Activated T-cell treated with anti-CD3 and anti-CD28 coated beads, Interleukin-2, amount 50 U/mL, for 24 hours (primary cell): ENCODE data around the gene MYRIP.
"Not testable (repeated sequence)": the region's sequence is repeated elsewhere in the genome, so short reads cannot be mapped to it uniquely, and the experiment has no call there.

ENCODE experiments used
- DNase-seq: peaks from one replicate; pipeline ENCODE4 v3.0.0-alpha.2; 2020
- H3K27ac Mint-ChIP-seq: 2 replicates; pipeline ENCODE4 v1.8.0; 2020; ENCODE audit warnings: mild to moderate bottlenecking, mixed read lengths
- H3K27me3 Mint-ChIP-seq: 2 replicates; pipeline ENCODE4 v1.8.0; 2020; ENCODE audit warnings: mixed read lengths
- H3K36me3 Mint-ChIP-seq: 2 replicates; pipeline ENCODE4 v1.8.0; 2020; ENCODE audit warnings: low read depth, mixed read lengths
- H3K4me1 Mint-ChIP-seq: 2 replicates; pipeline ENCODE4 v1.8.0; 2020; ENCODE audit warnings: low read depth, mixed read lengths
- H3K4me3 Mint-ChIP-seq: 2 replicates; pipeline ENCODE4 v1.8.0; 2020; ENCODE audit warnings: mild to moderate bottlenecking, moderate library complexity, mixed read lengths
- H3K9me3 Mint-ChIP-seq: 2 replicates; pipeline ENCODE4 v1.8.0; 2020; ENCODE audit warnings: mixed read lengths

The MYRIP gene

DNA sequence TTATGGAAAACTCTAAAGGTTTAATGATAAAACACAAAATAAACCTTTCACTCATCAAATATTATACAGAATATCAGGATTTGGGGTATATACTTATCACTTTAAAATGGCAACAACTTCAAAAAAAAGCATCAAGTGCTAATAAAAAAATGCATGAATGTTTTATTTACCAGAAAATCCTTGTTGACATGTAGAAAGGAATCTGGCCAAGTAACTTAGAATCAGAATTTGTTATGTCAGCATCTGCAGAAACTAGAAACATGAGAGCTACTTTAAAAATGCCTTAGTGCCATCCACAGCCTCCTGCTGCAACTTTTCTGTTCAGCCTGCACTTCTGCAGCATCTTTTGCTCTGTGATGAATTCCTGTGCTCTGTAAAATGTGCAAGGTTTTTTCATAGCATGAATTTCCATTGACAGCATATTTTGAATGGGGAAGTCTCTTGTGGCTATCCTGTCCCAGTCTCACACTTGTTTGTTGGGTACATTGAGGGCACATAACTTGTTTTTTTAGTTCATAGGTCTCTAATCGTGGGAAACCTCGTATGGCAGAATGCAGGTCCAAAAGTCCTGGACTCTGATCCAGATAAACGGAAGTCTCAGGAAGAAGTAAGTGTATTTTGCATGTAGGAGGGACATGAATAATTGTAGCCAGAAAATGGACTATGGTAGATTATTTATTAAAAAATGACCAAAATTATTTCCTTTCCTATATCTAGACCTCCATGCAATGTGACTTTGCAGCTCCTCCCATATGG lies 21.1 kb upstream of the MYRIP start:
- H3K27ac Mint-ChIP-seq, result no peak overlapping the region
- no peaks in the 10 kb centered on the region for H3K4me1 Mint-ChIP-seq
- no peak overlapping the region for H3K4me3 Mint-ChIP-seq
- H3K9me3 Mint-ChIP-seq, result no peaks in the 10 kb centered on the region
- no peaks in the 10 kb centered on the region for H3K36me3 Mint-ChIP-seq
- no peak for DNase-seq
- H3K27me3 Mint-ChIP-seq, result no peaks in the 10 kb centered on the region

DNA sequence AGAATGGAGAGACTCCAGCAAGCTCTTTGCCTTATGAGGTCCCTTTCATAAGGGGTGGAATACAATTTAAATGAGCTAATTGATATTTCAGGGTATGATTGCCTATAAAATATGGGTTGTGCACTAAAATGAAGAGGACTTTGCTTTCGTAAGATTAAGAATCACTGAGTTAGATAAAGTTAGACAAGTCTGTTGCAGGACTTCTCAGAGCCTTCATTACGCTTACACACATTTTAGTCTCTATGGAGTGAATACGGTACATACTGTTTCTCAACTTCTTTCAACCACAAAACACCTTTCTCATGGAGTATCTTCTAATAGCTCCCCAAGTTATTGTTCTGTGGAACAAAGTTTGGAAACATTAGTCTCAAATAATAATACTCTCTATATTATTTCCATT lies 17.8 kb upstream of the MYRIP start:
- Mint-ChIP-seq H3K9me3 (no peaks in the 10 kb centered on the region), H3K4me3 (no peak overlapping the region), H3K36me3 (no peaks in the 10 kb centered on the region), H3K4me1 (no peaks in the 10 kb centered on the region), H3K27me3 (no peaks in the 10 kb centered on the region), H3K27ac (no peak overlapping the region)
- DNase-seq, result no peak

DNA sequence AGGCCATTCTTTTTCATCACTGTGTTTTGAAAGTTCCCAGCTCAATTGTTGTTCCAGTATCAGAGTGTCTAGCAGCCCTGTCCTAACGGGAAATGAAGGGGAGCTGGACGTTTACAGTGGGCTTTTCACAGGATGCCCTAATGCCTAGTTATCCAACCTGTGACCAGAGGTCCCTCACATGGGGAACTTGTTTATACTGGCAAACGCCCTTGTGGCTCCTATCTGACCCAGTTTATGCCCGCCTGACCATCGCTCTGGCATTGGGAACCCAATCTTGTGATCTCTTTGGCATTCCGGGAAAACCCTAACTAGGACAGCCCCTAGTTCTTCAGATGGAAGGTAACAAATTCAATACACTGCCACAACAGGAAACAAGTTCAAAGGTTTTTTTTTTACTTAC lies 14.5 kb upstream of the MYRIP start:
- peaks cover 4% of the 10 kb centered on the region for H3K27me3 Mint-ChIP-seq
- no peaks in the 10 kb centered on the region for H3K36me3 Mint-ChIP-seq
- DNase-seq, result no peak
- no peak overlapping the region for H3K4me3 Mint-ChIP-seq
- no peak overlapping the region for H3K27ac Mint-ChIP-seq
- H3K4me1 Mint-ChIP-seq, result no peaks in the 10 kb centered on the region
- no peaks in the 10 kb centered on the region for H3K9me3 Mint-ChIP-seq

DNA sequence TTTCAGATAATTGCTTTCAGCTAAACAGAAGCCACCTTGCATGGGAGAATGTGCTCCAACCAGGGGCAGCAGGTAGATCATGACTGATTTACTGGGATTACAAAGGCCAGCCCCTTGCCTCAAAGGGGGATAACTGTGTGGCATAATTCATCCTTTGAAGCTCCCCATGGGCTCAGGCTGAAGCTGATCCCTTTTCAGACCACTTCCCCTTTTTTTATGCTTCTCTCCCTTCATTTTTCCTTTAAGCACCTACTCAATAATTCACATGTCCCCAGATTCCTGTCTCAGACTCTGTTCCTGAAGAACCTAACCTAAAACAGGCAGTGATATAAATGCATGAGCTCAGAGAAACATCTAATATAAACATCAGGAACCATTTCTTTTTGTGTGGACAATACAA lies 8.2 kb upstream of the MYRIP start:
- H3K36me3 Mint-ChIP-seq, result no peaks in the 10 kb centered on the region
- H3K27ac Mint-ChIP-seq, result no peak overlapping the region
- peaks cover 32% of the 10 kb centered on the region for H3K27me3 Mint-ChIP-seq
- no peak overlapping the region for H3K4me3 Mint-ChIP-seq
- H3K9me3 Mint-ChIP-seq, result peaks cover 8% of the 10 kb centered on the region
- H3K4me1 Mint-ChIP-seq, result no peaks in the 10 kb centered on the region
- DNase-seq, result no peak

DNA sequence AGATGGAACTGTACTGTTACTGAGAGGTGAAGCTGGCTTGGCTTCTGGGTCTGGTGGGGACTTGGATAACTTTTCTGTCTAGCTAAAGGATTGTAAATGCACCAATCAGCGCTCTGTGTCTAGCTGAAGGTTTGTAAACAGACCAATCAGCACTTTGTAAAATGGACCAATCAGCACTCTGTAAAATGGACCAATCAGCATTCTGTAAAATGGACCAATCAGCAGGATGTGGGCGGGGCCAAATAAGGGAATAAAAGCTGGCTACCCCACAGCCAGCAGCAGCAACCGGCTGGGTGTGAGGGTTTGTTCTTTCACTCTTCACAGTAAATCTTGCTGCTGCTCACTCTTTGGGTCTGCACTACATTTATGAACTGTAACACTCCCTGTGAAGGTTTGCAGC lies 6.9 kb upstream of the MYRIP start:
- H3K4me3 Mint-ChIP-seq, H3K27ac Mint-ChIP-seq, H3K36me3 Mint-ChIP-seq, H3K4me1 Mint-ChIP-seq, DNase-seq, H3K9me3 Mint-ChIP-seq: not testable (repeated sequence)
- peaks cover 40% of the 10 kb centered on the region for H3K27me3 Mint-ChIP-seq

DNA sequence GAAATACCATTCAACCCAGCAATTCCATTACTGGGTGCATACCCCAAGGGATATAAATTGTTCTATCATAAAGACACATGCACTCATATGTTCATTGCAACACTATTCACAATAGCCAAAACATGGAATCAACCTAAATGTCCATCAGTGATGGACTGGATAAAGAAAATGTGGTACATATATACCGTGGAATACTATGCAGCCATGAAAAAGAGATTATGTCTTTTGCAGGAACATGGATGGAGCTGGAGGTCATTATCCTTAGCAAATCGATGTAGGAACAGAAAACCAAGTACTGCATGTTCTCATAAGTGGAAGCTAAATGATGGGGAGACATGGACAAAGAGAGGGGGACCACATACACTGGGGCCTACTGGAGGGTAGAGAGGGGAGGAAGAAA lies 5.5 kb upstream of the MYRIP start:
- no peak overlapping the region for H3K4me3 Mint-ChIP-seq
- H3K9me3 Mint-ChIP-seq, result peaks cover 8% of the 10 kb centered on the region
- no peak for DNase-seq
- H3K27ac Mint-ChIP-seq, result no peak overlapping the region
- H3K36me3 Mint-ChIP-seq, result no peaks in the 10 kb centered on the region
- H3K27me3 Mint-ChIP-seq, result peaks cover 54% of the 10 kb centered on the region
- H3K4me1 Mint-ChIP-seq, result peaks cover 4% of the 10 kb centered on the region

DNA sequence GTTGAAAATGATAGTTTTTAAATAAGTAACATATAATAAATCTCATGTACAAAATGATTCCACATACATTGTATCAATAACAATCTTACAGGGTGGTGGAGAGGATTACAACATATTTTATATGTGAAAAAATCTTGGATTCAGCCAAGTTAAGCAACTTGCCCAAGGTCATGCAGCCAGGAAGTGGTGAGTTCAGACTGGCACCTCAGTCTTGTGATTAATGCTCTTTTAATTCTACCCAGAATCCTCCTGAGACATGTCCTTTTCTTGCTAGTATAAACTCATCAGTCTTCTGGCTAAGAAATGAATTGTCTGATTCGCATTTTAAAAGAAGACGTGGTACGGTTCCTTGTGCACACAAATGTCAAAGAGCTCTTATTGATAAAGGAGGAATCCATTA lies 4.5 kb upstream of the MYRIP start:
- Mint-ChIP-seq H3K4me1 (peaks cover 7% of the 10 kb centered on the region), H3K36me3 (no peaks in the 10 kb centered on the region), H3K4me3 (no peak overlapping the region), H3K27ac (no peak overlapping the region), H3K9me3 (peaks cover 8% of the 10 kb centered on the region), H3K27me3 (peaks cover 54% of the 10 kb centered on the region)
- DNase-seq, result no peak

DNA sequence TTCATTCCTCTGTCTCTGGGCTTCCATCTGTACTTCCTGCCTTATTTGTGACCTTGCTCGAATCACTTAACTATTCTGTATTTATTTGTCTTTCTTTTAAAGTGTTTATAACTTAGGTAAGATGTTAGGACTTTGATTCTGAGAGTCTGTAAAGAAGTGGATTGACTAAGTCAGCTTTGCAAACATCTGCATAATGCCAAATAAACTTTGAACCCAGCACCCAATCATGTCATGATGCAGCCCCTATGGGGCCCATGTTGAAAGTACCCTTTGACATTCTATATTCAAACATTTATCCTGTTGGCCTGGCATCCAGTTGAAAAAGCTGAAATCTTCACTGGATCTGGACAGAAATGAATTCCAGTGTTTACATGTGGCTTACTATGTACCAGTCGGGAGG lies 3.8 kb upstream of the MYRIP start:
- no peak for DNase-seq
- no peak overlapping the region for H3K27ac Mint-ChIP-seq
- peaks cover 8% of the 10 kb centered on the region for H3K9me3 Mint-ChIP-seq
- H3K4me1 Mint-ChIP-seq, result peaks cover 14% of the 10 kb centered on the region
- H3K36me3 Mint-ChIP-seq, result no peaks in the 10 kb centered on the region
- no peak overlapping the region for H3K4me3 Mint-ChIP-seq
- H3K27me3 Mint-ChIP-seq, result peaks cover 61% of the 10 kb centered on the region

DNA sequence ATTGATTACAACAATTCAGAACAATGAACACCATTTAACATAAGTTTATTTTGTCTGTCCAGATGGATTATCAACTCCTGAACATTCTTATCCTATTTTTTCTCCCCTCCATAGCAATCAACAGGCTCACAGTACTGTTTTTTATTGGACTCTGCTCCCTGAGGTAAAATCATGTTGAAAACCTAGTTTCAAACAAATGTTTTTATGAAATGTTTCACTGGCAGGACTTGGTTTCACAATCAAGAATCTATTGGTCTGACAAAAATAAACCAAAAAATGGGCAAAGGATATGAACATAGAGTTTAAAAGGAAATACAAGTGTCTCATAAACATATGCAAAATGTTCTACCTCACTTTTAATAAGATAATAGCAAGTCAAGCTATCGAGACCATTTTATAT lies 2.6 kb upstream of the MYRIP start:
- Mint-ChIP-seq H3K36me3 (no peaks in the 10 kb centered on the region), H3K27me3 (peaks cover 67% of the 10 kb centered on the region), H3K9me3 (peaks cover 8% of the 10 kb centered on the region), H3K27ac (no peak overlapping the region), H3K4me1 (peaks cover 18% of the 10 kb centered on the region), H3K4me3 (no peak overlapping the region)
- DNase-seq, result no peak

DNA sequence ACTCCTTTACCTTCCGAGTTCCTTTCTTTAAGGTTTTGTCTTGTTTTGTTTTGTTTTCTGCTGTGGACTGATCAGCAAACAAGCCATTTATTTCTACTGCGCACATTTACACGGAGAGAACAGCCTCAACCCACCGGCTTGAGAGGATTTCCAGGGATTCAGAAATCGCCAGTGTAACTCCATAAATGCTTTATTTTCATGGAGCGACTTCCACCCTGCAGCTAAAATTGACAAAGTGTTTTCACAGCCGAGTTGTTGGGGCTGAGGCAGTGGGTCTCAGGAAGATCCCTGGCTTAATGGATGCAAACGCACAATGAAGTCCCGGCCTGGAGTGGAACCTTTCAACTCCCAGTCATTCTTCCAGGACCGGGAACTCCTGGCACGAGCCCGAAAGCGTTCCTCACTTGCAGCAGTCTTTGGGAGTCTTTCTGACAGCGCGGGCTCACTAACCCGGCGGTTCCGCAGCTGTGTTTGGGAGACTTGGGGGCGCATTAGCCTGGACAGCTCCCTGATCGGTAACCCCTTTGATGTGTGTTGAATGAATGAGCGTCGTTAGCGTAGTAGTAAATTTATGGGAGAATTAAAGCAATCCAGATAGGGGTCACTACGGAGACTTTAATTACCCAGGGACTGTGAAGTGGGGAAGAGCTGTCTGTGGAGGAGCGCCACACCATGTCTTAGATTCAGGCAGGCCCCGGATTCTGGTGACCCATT lies 785 bp upstream of the MYRIP start:
- no peak for DNase-seq
- peaks cover 4% of the 10 kb centered on the region for H3K9me3 Mint-ChIP-seq
- no peaks in the 10 kb centered on the region for H3K36me3 Mint-ChIP-seq
- peaks cover 80% of the 10 kb centered on the region for H3K27me3 Mint-ChIP-seq
- H3K4me1 Mint-ChIP-seq, result peaks cover 18% of the 10 kb centered on the region
- H3K4me3 Mint-ChIP-seq, result peak overlapping the region; percentile 45
- H3K27ac Mint-ChIP-seq, result no peak overlapping the region

DNA sequence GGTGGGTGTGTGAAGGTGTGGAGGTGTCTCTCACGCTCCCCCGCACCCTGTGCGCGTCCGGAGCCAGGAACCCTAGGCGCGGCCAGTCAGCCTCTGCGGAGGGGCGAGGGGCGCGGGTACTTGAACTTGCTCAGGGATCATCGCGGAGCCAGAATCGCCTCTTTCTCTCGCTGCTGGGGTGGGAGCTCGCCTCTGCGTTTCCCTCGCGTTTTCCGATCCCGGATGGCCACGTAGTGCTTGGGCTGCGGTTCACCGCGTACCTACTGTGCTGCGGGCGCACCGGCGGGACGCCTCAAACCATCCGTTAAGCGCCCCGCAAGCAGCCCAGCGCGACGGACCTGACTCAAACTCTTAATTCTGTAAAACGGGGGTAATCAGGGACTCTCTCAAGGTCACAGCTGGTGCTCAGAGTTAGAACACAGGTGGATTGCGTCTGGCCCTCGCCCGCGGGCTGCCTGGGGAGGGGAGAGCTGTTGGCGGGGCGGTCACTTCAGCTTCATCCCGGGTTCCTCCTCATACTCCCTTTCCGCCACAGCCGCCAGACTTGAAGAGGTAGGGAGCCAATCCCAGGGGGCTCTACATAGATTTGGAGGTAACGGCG lies 686 bp downstream of the MYRIP start:
- H3K27me3 Mint-ChIP-seq, result peaks cover 72% of the 10 kb centered on the region
- H3K4me3 Mint-ChIP-seq, result peak overlapping the region; percentile 65
- no peaks in the 10 kb centered on the region for H3K9me3 Mint-ChIP-seq
- H3K27ac Mint-ChIP-seq, result no peak overlapping the region
- H3K4me1 Mint-ChIP-seq, result peaks cover 18% of the 10 kb centered on the region
- no peak for DNase-seq
- H3K36me3 Mint-ChIP-seq, result no peaks in the 10 kb centered on the region

DNA sequence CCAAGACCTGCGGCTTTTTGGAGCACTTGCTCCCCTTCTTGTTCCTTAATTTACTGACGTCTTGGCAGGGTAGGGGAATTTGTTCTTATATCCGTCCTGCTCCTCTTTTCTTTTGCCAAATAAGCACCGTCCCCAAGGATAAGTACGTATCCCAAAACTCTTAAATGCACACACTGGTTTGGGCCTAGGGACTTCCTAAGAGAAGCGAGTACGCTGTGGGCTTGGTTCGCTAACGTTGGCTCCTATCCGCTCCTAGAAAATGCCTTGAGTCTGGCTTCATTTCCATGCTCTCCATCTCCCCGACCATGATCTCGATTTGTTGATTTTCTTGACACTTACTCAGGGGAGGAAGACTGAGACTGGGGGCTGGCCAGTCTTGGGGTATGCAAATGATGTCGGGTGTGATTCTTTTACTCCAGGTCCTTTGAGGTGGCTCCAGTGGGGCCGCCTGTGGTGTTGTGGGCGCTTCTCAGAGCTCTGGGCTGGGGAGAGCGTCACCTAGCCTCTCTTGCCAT lies 1.3 kb downstream of the MYRIP start:
- H3K27me3 Mint-ChIP-seq, result peaks cover 66% of the 10 kb centered on the region
- peak overlapping the region; percentile 65 for H3K4me3 Mint-ChIP-seq
- no peak overlapping the region for H3K27ac Mint-ChIP-seq
- DNase-seq, result no peak
- no peaks in the 10 kb centered on the region for H3K36me3 Mint-ChIP-seq
- H3K4me1 Mint-ChIP-seq, result peaks cover 18% of the 10 kb centered on the region
- no peaks in the 10 kb centered on the region for H3K9me3 Mint-ChIP-seq

DNA sequence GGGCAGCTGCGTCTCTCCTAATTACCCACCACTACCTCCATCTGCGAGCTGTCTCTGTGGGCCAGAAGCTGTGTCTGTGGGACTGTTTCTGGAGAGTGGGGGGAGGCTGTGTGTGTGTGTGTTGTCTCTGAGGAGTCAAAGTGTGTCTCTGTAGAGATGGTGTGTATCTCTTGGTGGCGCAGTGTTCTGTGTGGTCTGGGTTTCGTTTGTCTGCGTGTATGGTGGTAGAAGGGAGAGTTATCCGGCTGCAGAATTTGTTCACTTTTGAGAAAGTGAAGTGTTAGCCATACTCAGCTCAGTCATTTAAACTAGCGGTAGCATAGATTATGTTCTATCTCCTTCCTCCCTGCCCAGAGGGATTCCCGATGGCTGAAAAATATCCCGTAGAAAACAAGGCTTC lies 2.2 kb downstream of the MYRIP start:
- Mint-ChIP-seq H3K36me3 (no peaks in the 10 kb centered on the region), H3K9me3 (no peaks in the 10 kb centered on the region), H3K27ac (no peak overlapping the region), H3K4me1 (peaks cover 18% of the 10 kb centered on the region), H3K27me3 (peaks cover 61% of the 10 kb centered on the region), H3K4me3 (no peak overlapping the region)
- DNase-seq, result no peak

DNA sequence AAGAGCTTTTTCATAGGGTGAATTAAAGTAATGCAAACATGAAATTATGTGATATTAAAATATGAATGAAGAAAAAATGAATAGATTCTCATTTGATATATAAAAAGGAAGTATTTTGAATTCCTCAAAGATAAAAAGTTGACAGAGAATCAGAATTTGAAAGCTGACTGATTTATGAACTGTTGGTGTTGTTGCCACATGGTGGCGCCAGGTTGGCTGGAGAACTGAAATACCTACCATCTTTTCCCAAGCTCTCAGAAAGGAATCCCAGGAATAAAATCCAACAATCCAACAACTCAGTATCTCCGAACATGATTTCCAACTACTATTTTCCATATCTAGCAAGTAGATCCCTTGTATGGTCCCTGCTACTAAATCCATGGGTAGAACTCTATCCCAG lies 3.1 kb downstream of the MYRIP start:
- Mint-ChIP-seq H3K4me3 (no peak overlapping the region), H3K4me1 (peaks cover 18% of the 10 kb centered on the region), H3K36me3 (no peaks in the 10 kb centered on the region), H3K27me3 (peaks cover 57% of the 10 kb centered on the region), H3K9me3 (no peaks in the 10 kb centered on the region), H3K27ac (no peak overlapping the region)
- DNase-seq, result no peak

DNA sequence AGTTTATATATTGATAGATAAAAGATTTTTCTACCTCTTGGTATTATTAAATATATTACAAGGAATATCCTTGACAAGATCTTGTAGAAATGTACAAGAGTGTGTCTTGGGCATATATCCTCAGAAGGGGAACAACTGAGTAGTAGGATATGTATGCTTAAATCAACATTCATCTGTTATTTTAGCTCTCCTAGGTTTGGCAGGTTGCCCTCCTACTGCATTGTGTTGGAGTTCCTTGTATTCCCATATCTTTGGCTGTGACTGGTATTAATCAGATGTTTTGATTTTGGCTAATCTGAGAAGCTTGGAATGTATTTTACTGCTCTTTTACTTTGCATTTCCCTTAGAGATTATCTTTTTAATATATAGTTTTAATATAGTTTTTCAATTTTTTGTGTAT lies 4.6 kb downstream of the MYRIP start:
- Mint-ChIP-seq H3K4me3 (no peak overlapping the region), H3K9me3 (no peaks in the 10 kb centered on the region), H3K4me1 (peaks cover 13% of the 10 kb centered on the region), H3K27ac (no peak overlapping the region), H3K36me3 (no peaks in the 10 kb centered on the region), H3K27me3 (peaks cover 43% of the 10 kb centered on the region)
- no peak for DNase-seq
